ENCODE measurements around the gene FBXO47.

Gene FBXO47

GRCh38 chr17:38905375-38905774 lies 61.8 kb downstream of the FBXO47 start:
- DNase-seq (ENCODE audit: extremely low read depth, low read depth), result no peak
- TF ChIP-seq, protein P1, sequence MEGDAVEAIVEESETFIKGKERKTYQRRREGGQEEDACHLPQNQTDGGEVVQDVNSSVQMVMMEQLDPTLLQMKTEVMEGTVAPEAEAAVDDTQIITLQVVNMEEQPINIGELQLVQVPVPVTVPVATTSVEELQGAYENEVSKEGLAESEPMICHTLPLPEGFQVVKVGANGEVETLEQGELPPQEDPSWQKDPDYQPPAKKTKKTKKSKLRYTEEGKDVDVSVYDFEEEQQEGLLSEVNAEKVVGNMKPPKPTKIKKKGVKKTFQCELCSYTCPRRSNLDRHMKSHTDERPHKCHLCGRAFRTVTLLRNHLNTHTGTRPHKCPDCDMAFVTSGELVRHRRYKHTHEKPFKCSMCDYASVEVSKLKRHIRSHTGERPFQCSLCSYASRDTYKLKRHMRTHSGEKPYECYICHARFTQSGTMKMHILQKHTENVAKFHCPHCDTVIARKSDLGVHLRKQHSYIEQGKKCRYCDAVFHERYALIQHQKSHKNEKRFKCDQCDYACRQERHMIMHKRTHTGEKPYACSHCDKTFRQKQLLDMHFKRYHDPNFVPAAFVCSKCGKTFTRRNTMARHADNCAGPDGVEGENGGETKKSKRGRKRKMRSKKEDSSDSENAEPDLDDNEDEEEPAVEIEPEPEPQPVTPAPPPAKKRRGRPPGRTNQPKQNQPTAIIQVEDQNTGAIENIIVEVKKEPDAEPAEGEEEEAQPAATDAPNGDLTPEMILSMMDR (IDR thresholded peaks at IDR 0.05; ENCODE audit: low read depth, low read length), result no peak

DNA sequence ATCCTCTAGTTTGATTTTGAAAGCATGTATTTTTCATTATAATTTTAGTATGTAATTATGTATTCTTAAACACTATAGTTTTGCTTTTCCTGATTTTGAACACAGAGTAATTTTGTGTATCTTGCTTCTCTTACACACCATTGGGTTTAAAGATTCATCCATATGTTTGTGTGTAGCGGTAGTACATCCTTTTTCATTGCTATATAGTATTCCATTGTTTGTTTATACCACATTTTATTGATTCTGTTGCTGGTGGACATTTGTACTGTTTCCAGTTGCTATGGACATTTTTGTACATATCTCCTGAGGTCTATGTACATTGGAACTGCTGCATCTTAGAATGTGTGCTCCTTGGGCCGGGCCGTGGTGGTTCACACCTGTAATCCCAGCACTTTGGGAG lies 62.3 kb downstream of the FBXO47 start:
- DNase-seq (ENCODE audit: extremely low read depth, low read depth), result no peak

DNA sequence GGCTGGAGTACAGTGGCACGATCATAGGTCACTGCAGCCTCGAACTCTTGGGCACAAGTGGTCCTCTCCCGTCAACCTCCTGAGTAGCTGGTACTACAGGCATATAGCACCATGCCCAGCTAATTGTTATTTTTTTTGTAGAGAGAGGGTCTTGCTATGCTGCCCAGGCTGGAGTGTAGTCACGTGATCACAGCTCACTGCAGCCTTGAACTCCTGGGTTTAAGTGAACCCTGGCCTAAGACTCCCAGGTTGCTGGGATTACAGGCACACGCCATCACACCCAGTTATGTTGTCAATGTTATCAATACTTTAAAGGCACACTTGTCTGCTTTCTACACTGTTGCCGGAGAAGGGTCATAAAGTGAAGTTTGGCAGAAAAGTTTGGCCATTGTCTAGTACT lies 63.8 kb downstream of the FBXO47 start:
- TF ChIP-seq, protein P1 (IDR thresholded peaks at IDR 0.05; ENCODE audit: low read depth, low read length), result no peak
- DNase-seq (ENCODE audit: extremely low read depth, low read depth), result no peak

More for the DNA sequence above, 62.3 kb downstream of the FBXO47 start:
- TF ChIP-seq, protein P1 (IDR thresholded peaks at IDR 0.05; ENCODE audit: low read depth, low read length), result no peak

DNA sequence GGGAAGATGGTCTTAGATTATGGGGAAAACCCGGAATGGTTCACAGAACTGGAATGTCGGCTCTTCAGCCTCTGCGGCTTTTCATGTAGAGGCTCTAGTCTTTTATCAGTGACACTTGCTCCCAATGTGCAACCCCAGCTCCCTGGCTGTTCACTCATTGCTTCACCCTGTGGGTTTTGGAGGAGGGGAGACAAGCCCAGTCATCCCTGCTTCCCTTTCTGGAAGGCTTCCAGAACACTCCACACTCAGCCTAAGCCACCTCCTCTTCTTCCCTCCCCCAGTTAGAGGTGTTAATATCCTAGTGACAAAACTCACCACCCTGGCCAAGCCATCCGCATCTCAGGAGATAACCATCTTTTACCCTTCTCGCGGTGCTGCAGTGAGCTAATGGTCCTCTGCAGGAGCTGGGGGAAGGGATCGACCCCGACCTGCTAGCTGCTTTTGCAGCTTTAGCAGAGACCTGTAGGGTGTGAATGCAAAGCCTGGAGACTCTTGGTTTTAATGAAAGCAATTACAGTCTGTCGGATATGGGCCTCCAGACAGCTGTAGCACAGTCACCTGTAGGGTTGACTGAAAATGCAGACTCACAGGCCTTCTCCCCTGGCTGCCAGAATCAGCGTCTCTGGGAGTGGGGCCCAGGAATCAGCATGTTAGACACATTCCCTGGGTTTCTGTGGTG lies 66.1 kb downstream of the FBXO47 start:
- DNase-seq (ENCODE audit: extremely low read depth, low read depth), result peak; percentile 73
- TF ChIP-seq, protein P1 (IDR thresholded peaks at IDR 0.05; ENCODE audit: low read depth, low read length), result no peak

DNA sequence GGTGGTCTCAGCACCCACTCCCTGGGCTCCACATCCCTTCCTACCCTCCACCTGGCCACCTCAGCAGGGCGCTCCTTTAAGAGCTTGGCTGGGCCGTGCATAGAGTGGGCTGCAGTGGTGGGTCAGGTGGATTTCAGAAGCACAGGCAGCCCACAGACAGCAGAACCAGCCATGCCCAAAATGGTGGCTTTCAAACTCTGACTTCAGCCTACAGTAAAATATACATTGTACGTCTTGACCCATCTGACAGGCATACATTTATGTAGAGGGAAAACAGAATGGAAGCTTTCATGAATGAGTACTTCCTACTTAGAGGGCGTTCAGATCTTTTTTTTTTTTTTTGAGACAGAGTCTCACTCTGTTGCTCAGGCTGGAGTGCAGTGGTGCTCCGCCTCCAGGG lies 67.8 kb downstream of the FBXO47 start:
- no peak for DNase-seq (ENCODE audit: extremely low read depth, low read depth)
- TF ChIP-seq, protein P1 (IDR thresholded peaks at IDR 0.05; ENCODE audit: low read depth, low read length), result no peak

GRCh38 chr17:38898812-38899348 lies 68.3 kb downstream of the FBXO47 start:
- no peak for DNase-seq (ENCODE audit: extremely low read depth, low read depth)
- TF ChIP-seq, protein P1 (IDR thresholded peaks at IDR 0.05; ENCODE audit: low read depth, low read length), result no peak

DNA sequence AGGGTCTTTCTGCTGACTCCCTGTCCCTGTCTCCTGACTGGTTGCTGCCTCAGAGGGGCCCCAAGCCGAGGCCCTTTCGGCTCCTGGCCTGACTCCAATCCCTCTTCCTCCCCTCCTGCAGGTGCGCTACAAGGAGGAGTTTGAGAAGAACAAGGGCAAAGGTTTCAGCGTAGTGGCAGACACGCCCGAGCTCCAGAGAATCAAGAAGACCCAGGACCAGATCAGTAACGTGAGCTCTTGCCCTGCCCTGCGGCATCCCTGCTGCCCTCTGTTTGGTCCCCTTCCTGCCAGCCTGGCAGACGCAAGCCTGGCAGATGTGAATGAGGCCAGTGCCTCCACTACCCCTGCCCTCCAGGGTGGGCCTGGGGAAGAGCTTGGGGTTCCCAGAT lies 68.9 kb downstream of the FBXO47 start:
- TF ChIP-seq, protein P1 (IDR thresholded peaks at IDR 0.05; ENCODE audit: low read depth, low read length), result no peak
- DNase-seq (ENCODE audit: extremely low read depth, low read depth), result no peak

Data from AG09319 (cell line).